SU-DHL-6 (cell line): Measurements from ENCODE around the gene FANCL.
"Not testable (repeated sequence)": the region's sequence is repeated elsewhere in the genome, so short reads cannot be mapped to it uniquely, and the experiment has no call there.

Source experiments
- H2AFZ ChIP-seq: fragments of 200-600 bp; sonication (generic); 2 replicates; pipeline ENCODE4 v1.6.1; 2014; ENCODE audit warnings: low read depth, mild to moderate bottlenecking, moderate library complexity, mixed read lengths, antibody characterized with exemption, low read length; ENCODE audit not compliant: severe bottlenecking
- H3F3A ChIP-seq: fragments of 200-600 bp; shearing (Covaris generic); 2 replicates; pipeline ENCODE4 v1.6.0; 2016; ENCODE audit warnings: antibody characterized with exemption, mild to moderate bottlenecking; ENCODE audit not compliant: insufficient read depth
- H3K27ac ChIP-seq: fragments of 200-600 bp; sonication (generic); 2 replicates; pipeline ENCODE4 v1.5.1; 2016; ENCODE audit warnings: low read depth, mild to moderate bottlenecking, low read length, moderate library complexity, mixed read lengths
- H3K27me3 ChIP-seq: fragments of 200-600 bp; sonication (generic), shearing (Covaris generic); 2 replicates; pipeline ENCODE4 v1.6.0; 2014; ENCODE audit warnings: mild to moderate bottlenecking, low read length
- H3K36me3 ChIP-seq: fragments of 200-600 bp; sonication (generic); 2 replicates; pipeline ENCODE4 v1.6.1; 2014; ENCODE audit warnings: mild to moderate bottlenecking, low read length, mixed read lengths
- H3K4me2 ChIP-seq: fragments of 300-600, 200-600 bp; shearing (Covaris generic), sonication (generic); 2 replicates; pipeline ENCODE4 v1.6.0; 2014; ENCODE audit warnings: low read length, low read depth, mild to moderate bottlenecking; ENCODE audit not compliant: poor library complexity, severe bottlenecking
- H3K4me3 ChIP-seq: fragments of 200-600 bp; sonication (generic); 2 replicates; pipeline ENCODE4 v1.5.1; 2014; ENCODE audit warnings: antibody characterized with exemption, low read length, mild to moderate bottlenecking, mixed read lengths; ENCODE audit not compliant: insufficient read depth, poor library complexity, severe bottlenecking
- H3K79me2 ChIP-seq: fragments of 200-600 bp; sonication (generic); 2 replicates; pipeline ENCODE4 v1.6.1; 2014; ENCODE audit warnings: mild to moderate bottlenecking, low read length, moderate library complexity; ENCODE audit not compliant: insufficient read depth
- H3K9ac ChIP-seq: fragments of 200-600 bp; sonication (generic); 2 replicates; pipeline ENCODE4 v1.7.0; 2014; ENCODE audit warnings: mild to moderate bottlenecking, low read length
- H3K9me2 ChIP-seq: fragments of 200-600 bp; sonication (generic); replicated peaks from 2 replicates; pipeline ENCODE4 v1.6.1; 2014; ENCODE audit warnings: low read length; ENCODE audit not compliant: insufficient read depth
- H3K9me3 ChIP-seq: fragments of 200-600 bp; sonication (generic); 2 replicates; pipeline ENCODE4 v1.6.1; 2014; ENCODE audit warnings: low read length, mixed read lengths; ENCODE audit not compliant: insufficient read depth
- H4K20me1 ChIP-seq: fragments of 200-600 bp; sonication (generic); 2 replicates; pipeline ENCODE4 v1.6.1; 2014; ENCODE audit warnings: low read depth, mild to moderate bottlenecking, antibody characterized with exemption, low read length, moderate library complexity, mixed read lengths
- EZH2phosphoT487 ChIP-seq: fragments of 200-600 bp; sonication (generic), shearing (Covaris generic); conservative IDR thresholded peaks from 2 replicates; pipeline ENCODE4 v1.6.1; 2018; ENCODE audit warnings: mild to moderate bottlenecking, antibody characterized with exemption, low read length, moderate library complexity, mixed read lengths
- TF ChIP-seq, protein P1 (sequence below): fragments of 200-600 bp; sonication (generic); IDR thresholded peaks from one replicate; pipeline ENCODE4 v1.5.1; 2017; ENCODE audit warnings: antibody characterized with exemption, mild to moderate bottlenecking, low read length, moderate library complexity; ENCODE audit not compliant: insufficient read depth, poor library complexity, severe bottlenecking

The FANCL gene

DNA sequence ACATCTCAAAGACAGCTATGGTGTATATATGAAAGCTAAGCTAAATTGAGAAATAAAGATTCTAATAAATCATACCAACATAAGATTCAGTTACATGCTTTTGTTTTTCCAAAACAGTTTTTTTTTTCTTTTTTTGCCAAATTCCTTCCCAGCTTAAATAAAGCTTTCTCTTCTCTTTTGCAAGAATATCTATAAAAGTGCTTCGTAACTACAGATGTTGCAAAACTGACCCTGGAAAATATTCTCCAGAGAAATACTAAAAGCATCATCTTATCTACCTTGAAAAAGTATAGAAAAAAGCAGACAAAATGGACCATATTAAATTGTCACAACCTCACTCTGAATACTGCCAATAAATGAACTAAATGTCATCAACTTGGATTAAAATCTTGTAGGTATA lies 38.7 kb downstream of the FANCL start:
- no peak overlapping the region for H3K4me2 ChIP-seq
- no peaks in the 10 kb centered on the region for H3F3A ChIP-seq
- H3K9me3 ChIP-seq: no peaks in the 10 kb centered on the region
- no peaks in the 10 kb centered on the region for H4K20me1 ChIP-seq
- TF ChIP-seq, protein P1, sequence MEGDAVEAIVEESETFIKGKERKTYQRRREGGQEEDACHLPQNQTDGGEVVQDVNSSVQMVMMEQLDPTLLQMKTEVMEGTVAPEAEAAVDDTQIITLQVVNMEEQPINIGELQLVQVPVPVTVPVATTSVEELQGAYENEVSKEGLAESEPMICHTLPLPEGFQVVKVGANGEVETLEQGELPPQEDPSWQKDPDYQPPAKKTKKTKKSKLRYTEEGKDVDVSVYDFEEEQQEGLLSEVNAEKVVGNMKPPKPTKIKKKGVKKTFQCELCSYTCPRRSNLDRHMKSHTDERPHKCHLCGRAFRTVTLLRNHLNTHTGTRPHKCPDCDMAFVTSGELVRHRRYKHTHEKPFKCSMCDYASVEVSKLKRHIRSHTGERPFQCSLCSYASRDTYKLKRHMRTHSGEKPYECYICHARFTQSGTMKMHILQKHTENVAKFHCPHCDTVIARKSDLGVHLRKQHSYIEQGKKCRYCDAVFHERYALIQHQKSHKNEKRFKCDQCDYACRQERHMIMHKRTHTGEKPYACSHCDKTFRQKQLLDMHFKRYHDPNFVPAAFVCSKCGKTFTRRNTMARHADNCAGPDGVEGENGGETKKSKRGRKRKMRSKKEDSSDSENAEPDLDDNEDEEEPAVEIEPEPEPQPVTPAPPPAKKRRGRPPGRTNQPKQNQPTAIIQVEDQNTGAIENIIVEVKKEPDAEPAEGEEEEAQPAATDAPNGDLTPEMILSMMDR: no peak
- no peak for TF ChIP-seq EZH2phosphoT487
- no peak overlapping the region for H2AFZ ChIP-seq
- H3K9ac ChIP-seq: no peak overlapping the region
- no peaks in the 10 kb centered on the region for H3K79me2 ChIP-seq
- H3K36me3 ChIP-seq: peaks cover 27% of the 10 kb centered on the region
- H3K4me3 ChIP-seq: no peak overlapping the region
- H3K9me2 ChIP-seq: no peaks in the 10 kb centered on the region
- no peaks in the 10 kb centered on the region for H3K27me3 ChIP-seq
- H3K27ac ChIP-seq: no peak overlapping the region

DNA sequence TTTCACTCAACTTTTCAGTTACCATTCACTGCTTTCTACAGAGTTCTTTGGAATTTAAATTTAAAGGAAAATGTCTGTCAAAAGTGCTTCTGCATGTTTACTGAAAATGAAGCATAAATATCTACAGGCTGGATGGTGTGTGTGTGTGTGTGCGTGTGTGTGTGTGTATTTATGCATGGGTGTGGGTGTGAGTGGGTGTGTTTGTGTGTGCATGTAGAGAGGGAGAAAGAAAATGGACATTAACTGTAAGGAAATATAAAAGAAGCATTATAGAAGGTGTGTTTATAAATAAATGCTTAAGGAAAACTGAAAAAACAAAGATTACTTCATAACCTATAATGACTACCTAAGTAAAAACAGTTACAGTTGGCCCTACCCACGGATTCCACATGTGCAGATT lies 43.2 kb downstream of the FANCL start:
- Histone ChIP-seq H3K9me3 (no peaks in the 10 kb centered on the region), H4K20me1 (no peaks in the 10 kb centered on the region), H3K9me2 (no peaks in the 10 kb centered on the region), H2AFZ (no peak overlapping the region), H3F3A (peaks cover 3% of the 10 kb centered on the region; the same call in 1 of the 2 replicates), H3K27me3 (no peaks in the 10 kb centered on the region), H3K27ac (no peak overlapping the region), H3K4me2 (no peak overlapping the region), H3K36me3 (peaks cover 32% of the 10 kb centered on the region), H3K4me3 (no peak overlapping the region), H3K79me2 (no peaks in the 10 kb centered on the region), H3K9ac (no peak overlapping the region)
- TF ChIP-seq, protein P1: no peak

DNA sequence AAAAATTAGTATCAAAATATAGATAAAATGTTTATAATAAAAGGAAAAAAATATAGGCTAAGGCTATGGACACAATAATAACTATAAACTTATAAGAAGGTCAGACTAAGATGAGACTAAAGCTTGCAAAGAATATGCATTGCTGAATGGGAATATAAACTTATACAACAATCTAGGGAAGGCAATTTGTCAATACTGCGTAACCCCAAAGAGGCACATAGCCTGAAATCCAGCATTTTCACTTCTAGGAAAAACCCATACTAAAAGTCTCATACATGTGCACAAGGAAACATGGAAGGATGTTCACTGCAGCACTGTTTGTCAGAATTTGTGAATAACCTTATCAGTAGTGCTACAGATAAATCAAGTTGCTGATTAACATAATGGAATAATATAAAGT lies 45.5 kb downstream of the FANCL start:
- Histone ChIP-seq H2AFZ (no peak overlapping the region), H3K9ac (no peak overlapping the region), H3K9me2 (no peaks in the 10 kb centered on the region), H3K27ac (no peak overlapping the region), H3K4me2 (no peak overlapping the region), H4K20me1 (no peaks in the 10 kb centered on the region), H3K36me3 (peaks cover 24% of the 10 kb centered on the region), H3K79me2 (no peaks in the 10 kb centered on the region), H3K9me3 (no peaks in the 10 kb centered on the region), H3F3A (peaks cover 3% of the 10 kb centered on the region; the same call in 1 of the 2 replicates), H3K27me3 (no peaks in the 10 kb centered on the region), H3K4me3 (no peak overlapping the region)
- TF ChIP-seq, protein P1: no peak
- no peak for TF ChIP-seq EZH2phosphoT487

DNA sequence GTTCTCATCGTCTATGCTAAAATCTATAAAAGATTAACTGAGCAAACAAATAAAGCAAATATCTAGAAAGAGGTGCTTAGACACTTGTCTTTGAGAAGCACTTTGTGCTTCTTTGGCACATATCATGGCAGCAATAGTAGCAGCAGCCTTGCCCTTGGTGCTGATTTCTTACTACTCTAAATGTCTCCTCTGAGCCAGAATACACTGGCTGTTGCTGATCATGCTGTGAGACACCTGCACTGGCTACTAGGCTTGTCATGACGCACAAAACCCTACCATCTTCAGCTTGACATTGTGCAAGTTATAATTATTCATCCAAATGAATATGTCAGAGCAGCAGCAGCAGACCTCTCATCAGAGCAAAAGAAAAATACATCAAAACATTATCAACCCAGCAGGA lies 46.7 kb downstream of the FANCL start:
- no peak overlapping the region for H3K4me2 ChIP-seq
- no peaks in the 10 kb centered on the region for H3K9me2 ChIP-seq
- H3K9me3 ChIP-seq: no peaks in the 10 kb centered on the region
- no peak overlapping the region for H3K27ac ChIP-seq
- no peak overlapping the region for H3K9ac ChIP-seq
- no peaks in the 10 kb centered on the region for H3K27me3 ChIP-seq
- H4K20me1 ChIP-seq: no peaks in the 10 kb centered on the region
- no peak overlapping the region for H3K4me3 ChIP-seq
- no peaks in the 10 kb centered on the region for H3K79me2 ChIP-seq
- peaks cover 13% of the 10 kb centered on the region for H3K36me3 ChIP-seq
- H3F3A ChIP-seq: peaks cover 6% of the 10 kb centered on the region; the same call in 1 of the 2 replicates
- H2AFZ ChIP-seq: no peak overlapping the region
- TF ChIP-seq, protein P1: no peak
- TF ChIP-seq EZH2phosphoT487: no peak

DNA sequence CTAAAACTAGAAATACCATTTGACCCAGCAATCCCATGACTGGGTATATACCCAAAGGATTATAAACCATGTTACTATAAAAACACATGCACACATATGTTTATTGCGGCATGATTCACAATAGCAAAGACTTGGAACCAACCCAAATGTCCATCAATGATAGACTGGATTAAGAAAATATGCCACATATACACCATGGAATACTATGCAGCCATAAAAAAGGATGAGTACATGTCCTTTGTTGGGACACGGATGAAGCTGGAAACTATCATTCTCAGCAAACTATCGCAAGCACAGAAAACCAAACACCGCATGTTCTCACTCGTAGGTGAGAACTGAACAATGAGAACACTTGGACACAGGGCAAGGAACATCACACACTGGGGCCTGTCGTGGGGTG lies 54.1 kb downstream of the FANCL start:
- H3K4me3 ChIP-seq, H2AFZ ChIP-seq, H3K4me2 ChIP-seq, H3K79me2 ChIP-seq, H3K9me2 ChIP-seq, H3K9me3 ChIP-seq, H3K27ac ChIP-seq, H4K20me1 ChIP-seq, H3K27me3 ChIP-seq, H3F3A ChIP-seq, H3K9ac ChIP-seq: not testable (repeated sequence)
- H3K36me3 ChIP-seq: peaks cover 17% of the 10 kb centered on the region; the same call in 1 of the 2 replicates
